ENCODE data around the gene IRX2.

DNA sequence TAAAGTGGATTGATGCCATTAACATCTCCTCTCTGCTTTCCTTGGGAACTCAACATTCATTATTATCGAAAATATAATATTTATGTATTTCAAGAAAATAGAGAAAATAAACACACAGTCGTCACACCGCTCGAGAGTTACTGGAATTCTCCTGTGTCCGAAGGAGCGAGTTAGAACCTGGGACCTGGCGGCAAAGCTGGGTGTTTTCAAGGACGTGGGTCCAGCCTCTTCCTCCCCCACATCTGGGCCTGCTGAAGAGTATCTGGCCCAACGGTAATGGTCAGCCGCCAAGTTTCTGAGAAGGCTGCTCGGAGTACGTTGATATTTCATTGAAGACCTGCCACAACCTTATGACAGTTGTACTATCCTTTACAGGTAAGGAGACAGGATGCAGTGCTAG, 47.9 kb downstream of the IRX2 start:
- TF ChIP-seq EZH2 (IDR thresholded peaks at IDR 0.05; ENCODE audit: borderline replicate concordance, low read depth, low read length, severe bottlenecking) (no peak), POLR2A (IDR thresholded peaks at IDR 0.05; ENCODE audit: low read depth, low read length) (no peak), POLR2AphosphoS5 (IDR thresholded peaks at IDR 0.05; ENCODE audit: insufficient read depth, low read depth, low read length) (no peak)
- TF ChIP-seq, protein P1, sequence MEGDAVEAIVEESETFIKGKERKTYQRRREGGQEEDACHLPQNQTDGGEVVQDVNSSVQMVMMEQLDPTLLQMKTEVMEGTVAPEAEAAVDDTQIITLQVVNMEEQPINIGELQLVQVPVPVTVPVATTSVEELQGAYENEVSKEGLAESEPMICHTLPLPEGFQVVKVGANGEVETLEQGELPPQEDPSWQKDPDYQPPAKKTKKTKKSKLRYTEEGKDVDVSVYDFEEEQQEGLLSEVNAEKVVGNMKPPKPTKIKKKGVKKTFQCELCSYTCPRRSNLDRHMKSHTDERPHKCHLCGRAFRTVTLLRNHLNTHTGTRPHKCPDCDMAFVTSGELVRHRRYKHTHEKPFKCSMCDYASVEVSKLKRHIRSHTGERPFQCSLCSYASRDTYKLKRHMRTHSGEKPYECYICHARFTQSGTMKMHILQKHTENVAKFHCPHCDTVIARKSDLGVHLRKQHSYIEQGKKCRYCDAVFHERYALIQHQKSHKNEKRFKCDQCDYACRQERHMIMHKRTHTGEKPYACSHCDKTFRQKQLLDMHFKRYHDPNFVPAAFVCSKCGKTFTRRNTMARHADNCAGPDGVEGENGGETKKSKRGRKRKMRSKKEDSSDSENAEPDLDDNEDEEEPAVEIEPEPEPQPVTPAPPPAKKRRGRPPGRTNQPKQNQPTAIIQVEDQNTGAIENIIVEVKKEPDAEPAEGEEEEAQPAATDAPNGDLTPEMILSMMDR (IDR thresholded peaks at IDR 0.05; ENCODE audit: extremely low read depth in 1 of 2, insufficient read depth in 1 of 2, low read depth in 1 of 2, low read length in 2 of 2), result no peak
